Gastroesophageal sphincter (tissue), 3 donors: Measurements from ENCODE around the gene NTRK3.

ENCODE experiments used
- CTCF ChIP-seq, 4 experiments: fragments of 200-600 bp in 2 of 4; fragments of 450-650 bp in 2 of 4; sonication (generic) in 1 of 4; IDR thresholded peaks; one replicate each; pipeline ENCODE4 v1.5.1; 2017 to 2019; ENCODE audit warnings: antibody characterized with exemption in 4 of 4, mild to moderate bottlenecking in 2 of 4, moderate library complexity in 2 of 4
- POLR2A ChIP-seq, 2 donors: fragments of 450-650 bp; IDR thresholded peaks; one replicate each; pipeline ENCODE4 v1.6.1; 2017; ENCODE audit warnings: antibody characterized with exemption in 2 of 2, mild to moderate bottlenecking in 2 of 2, moderate library complexity in 1 of 2

GRCh38 chr15:88233921-88234320, 22.6 kb downstream of the NTRK3 start:
- no peak for TF ChIP-seq CTCF (IDR thresholded peaks at IDR 0.05)
- TF ChIP-seq POLR2A (IDR thresholded peaks at IDR 0.05), result no peak
